GM19193 (cell line): ENCODE results near the gene TRIP6.

ENCODE experiments used
- POLR2A ChIP-seq: IDR thresholded peaks from 4 replicates; pipeline ENCODE4 v1.6.1; 2011; ENCODE audit not compliant: insufficient read depth, insufficient read length; ENCODE audit errors: extremely low read depth

Gene TRIP6

GRCh38 chr7:100860702-100861615, 6.2 kb upstream of the TRIP6 start:
- no peak for TF ChIP-seq POLR2A

DNA sequence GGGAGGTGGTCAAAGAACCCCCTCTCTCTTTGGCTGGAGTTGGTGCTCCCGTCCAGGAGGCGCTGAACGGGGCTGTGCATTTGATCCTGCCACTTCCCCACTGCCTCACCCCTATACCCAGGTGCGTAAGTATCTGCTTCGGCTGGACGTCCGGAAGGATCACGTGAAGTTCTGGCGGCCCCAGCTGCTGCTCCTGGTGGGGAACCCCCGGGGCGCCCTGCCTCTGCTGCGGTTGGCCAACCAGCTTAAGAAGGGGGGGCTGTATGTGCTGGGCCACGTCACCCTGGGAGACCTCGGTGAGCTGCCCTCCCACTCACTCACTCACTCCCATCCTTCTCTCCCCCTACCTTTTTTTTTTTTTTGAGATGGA, 5.6 kb upstream of the TRIP6 start:
- no peak for TF ChIP-seq POLR2A

- no peak for TF ChIP-seq POLR2A
Observed at GRCh38 chr7:100863406-100863950, 3.7 kb upstream of the TRIP6 start.

GRCh38 chr7:100864263-100864845, 2.8 kb upstream of the TRIP6 start:
- TF ChIP-seq POLR2A: no peak

DNA sequence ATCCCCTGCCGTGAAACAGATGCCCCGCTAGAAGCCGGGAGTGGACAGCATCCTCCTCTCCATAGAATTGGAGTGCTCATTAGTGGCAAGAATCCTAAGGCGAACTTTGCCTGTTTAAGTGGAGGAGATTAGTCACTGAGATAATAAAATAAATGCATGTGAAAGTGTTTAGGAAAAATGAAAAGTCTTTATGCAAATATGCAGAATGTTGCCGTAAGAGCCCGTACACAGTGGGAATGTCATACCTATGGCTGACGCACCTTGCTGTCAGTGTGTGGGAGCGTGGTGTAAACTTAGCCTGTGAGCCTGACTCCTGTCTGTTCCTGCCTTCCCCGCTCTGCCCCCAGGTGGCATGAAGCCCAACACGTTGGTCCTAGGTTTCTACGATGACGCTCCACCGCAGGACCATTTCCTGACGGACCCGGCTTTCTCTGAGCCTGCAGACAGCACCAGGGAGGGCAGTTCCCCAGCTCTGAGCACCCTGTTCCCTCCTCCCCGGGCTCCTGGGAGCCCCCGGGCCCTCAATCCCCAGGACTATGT, 1.7 kb upstream of the TRIP6 start:
- TF ChIP-seq POLR2A: no peak

- no peak for TF ChIP-seq POLR2A
Observed at GRCh38 chr7:100865938-100866728, 1.1 kb upstream of the TRIP6 start.

DNA sequence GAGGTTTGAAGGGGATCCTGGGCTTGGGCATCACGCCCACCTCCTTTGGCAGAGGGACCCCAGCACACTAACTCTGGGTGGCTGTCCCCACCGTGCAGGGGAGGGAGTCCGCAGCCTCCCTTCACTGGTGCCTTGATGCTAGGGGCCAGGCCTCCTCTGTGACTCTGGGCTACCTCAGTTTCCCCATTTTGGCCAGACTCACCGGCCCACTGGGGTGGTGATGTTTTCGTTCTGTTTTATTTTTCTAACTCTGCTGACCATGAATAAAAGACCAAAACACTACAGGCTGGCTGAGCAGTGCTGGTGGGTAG, 503 bp upstream of the TRIP6 start:
- no peak for TF ChIP-seq POLR2A

GRCh38 chr7:100867776-100868485, 744 bp downstream of the TRIP6 start:
- TF ChIP-seq POLR2A: peak; percentile 16

DNA sequence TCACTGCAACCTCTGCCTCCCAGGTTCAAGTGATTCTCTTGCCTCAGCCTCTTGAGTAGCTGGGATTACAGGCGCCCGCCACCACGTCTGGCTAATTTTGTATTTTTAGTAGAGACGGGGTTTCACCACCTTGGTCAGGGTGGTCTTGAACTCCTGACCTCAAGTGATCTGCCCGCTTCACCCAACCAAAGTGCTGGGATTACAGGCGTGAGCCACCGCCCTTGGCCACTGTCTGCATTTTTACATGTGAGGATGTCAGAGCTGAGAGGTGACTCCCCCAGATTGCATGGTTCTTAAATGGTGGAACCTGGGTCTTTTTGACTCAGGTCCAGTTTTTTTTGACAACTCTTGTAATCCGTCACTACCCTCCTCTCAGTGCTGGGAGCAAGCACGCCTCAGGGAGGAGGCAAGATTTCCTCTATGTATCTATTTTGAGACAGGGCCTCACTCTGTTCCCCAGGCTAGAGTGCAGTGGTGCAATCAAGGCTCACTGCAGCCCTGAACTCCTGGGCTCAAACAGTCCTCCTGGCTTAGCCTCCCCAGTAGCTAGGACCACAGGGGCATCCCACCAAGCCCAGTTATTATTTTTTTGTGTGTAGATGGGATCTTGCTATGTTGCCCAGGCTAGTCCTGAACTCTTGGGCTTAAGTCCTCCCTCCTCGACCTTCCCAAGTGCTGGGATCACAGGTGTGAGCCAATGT, 6.6 kb downstream of the TRIP6 start:
- no peak for TF ChIP-seq POLR2A

DNA sequence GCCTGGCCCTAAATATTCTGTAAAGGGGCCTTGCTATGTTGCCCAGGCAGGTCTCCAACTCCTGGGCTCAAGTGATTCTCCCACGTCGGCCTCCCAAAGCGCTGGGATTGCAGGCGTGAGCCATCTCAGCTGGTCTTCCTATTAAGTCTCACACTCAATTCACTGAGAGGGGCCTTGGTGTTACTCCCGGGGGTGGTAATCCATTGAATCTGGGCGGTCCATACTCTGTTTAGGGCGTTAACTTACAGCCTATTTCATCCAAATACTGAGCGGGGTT, 7.1 kb downstream of the TRIP6 start:
- no peak for TF ChIP-seq POLR2A

DNA sequence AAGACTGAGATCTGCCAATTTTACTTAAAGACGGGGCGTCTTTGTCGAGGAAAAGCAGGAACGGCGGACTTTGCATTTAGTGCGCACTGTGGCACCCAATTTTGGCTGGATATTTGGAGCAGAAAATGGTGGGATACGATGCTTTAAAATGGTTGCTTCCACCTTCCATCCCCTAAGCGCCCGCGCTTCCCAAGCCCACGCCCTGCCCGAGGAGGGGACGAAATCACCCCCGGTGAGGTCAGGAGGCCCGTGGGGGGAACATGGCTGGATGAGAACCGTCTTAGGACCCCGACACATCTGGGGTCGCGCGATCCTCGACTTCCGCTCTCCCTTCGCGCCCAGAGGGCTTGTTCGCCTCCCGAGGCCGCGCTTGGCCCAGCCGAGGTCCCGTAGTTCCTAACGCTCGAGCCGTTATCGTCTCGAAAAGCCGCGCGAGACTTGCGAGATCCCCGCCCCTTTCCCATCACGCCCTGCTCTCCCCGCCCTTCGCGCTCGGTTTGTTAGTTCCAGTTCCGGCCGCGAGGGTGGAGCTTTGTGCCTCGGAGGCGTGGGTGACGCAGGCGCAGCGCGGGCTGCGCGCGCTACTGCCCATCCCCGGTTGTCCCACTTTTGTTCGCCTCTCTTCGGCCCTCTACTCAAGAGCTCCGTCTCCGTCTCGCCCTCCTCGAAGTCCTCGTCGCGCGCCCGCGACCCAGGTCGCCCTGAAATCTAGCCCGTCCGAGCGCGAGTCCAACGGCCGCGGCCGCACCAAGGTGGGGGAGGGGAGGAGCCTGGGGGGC, 7.6 kb downstream of the TRIP6 start, which contains the start of gene SRRT:
Gene SRRT (plus strand): TSS at position 527 of the 779 bp plus-strand sequence. CDS start 488 bp downstream, outside the sequence.
- TF ChIP-seq POLR2A: peak; percentile 97

- no peak for TF ChIP-seq POLR2A
Observed at GRCh38 chr7:100875356-100875751, 8.2 kb downstream of the TRIP6 start.

DNA sequence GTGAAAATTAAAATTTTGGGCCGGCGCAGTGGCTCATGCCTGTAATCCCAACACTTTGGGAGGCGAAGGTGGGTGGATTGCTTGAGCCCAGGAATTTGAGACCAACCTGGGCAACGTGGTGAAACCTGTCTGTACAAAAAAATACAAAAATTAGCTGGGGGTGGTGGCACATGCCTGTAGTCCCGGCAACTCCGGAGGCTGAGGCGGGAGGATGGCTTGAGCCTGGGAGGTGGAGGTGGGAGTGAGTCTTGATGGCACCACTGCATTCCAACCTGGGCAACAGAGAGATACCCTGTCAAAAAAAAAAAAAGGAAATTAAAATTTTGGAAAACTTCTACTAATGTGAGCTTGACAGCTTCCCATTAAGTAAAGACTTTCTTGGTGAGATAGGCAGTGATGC, 10.8 kb downstream of the TRIP6 start:
- no peak for TF ChIP-seq POLR2A
